OCI-LY3 (cell line): ENCODE results near the gene CABLES1.

Experiments
- H2AFZ ChIP-seq: fragments of 200-600, 300-600 bp; shearing (Covaris generic); 2 replicates; pipeline ENCODE4 v1.6.0; 2014; ENCODE audit warnings: antibody characterized with exemption, low read depth, low read length
- H3K27ac ChIP-seq: fragments of 200-600, 300-600 bp; sonication (generic); 2 replicates; pipeline ENCODE4 v1.5.1; 2014; ENCODE audit warnings: mild to moderate bottlenecking, low read length, moderate library complexity, mixed read lengths
- H3K27me3 ChIP-seq: fragments of 200-600, 300-600 bp; sonication (generic); 2 replicates; pipeline ENCODE4 v1.6.1; 2014; ENCODE audit warnings: low read depth, low read length, mixed read lengths
- H3K36me3 ChIP-seq: fragments of 200-600, 300-600 bp; sonication (generic); replicated peaks from 2 replicates; pipeline ENCODE3; 2014; ENCODE audit warnings: low read depth, low read length, mixed read lengths
- H3K4me1 ChIP-seq: fragments of 300-600, 200-600 bp; sonication (generic); 2 replicates; pipeline ENCODE4 v1.6.1; 2014; ENCODE audit warnings: low read length, mixed read lengths
- H3K4me2 ChIP-seq: fragments of 200-600, 300-600 bp; sonication (generic); 2 replicates; pipeline ENCODE4 v1.6.1; 2014; ENCODE audit warnings: low read length, mixed read lengths
- H3K4me3 ChIP-seq: fragments of 300-600, 200-600 bp; sonication (generic); 2 replicates; pipeline ENCODE4 v1.5.1; 2014; ENCODE audit warnings: antibody characterized with exemption, mild to moderate bottlenecking, low read length, moderate library complexity
- H3K79me2 ChIP-seq: fragments of 300-600, 200-600 bp; shearing (Covaris generic); 2 replicates; pipeline ENCODE4 v1.6.1; 2014; ENCODE audit warnings: mild to moderate bottlenecking, low read length, mixed read lengths
- H3K9ac ChIP-seq: fragments of 300-600, 200-600 bp; shearing (Covaris generic); 2 replicates; pipeline ENCODE4 v1.6.0; 2014; ENCODE audit warnings: mild to moderate bottlenecking, low read length, moderate library complexity
- H3K9me3 ChIP-seq: fragments of 200-600, 300-600 bp; shearing (Covaris generic); 2 replicates; pipeline ENCODE4 v1.6.1; 2014; ENCODE audit warnings: low read length, mixed read lengths; ENCODE audit not compliant: insufficient read depth
- H4K20me1 ChIP-seq: fragments of 200-600, 300-600 bp; sonication (generic); 2 replicates; pipeline ENCODE4 v1.6.1; 2016; ENCODE audit warnings: low read length, mixed read lengths; ENCODE audit not compliant: insufficient read depth
- CTCF ChIP-seq: fragments of 200-600, 300-600 bp; sonication (generic); IDR thresholded peaks from 2 replicates; pipeline ENCODE4 v1.5.1; 2014; ENCODE audit warnings: antibody characterized with exemption, low read length, low read depth
- EZH2phosphoT487 ChIP-seq: fragments of 200-600 bp; shearing (Covaris generic); IDR thresholded peaks from 2 replicates; pipeline ENCODE4 v1.6.1; 2018; ENCODE audit warnings: antibody characterized with exemption, mixed run types, low read depth

Gene CABLES1

GRCh38 chr18:23223641-23224040, 88.4 kb downstream of the CABLES1 start:
- no peaks in the 10 kb centered on the region for H4K20me1 ChIP-seq
- H3K4me2 ChIP-seq = 0 out of 2 replicates have a peak overlapping the region, but pooled peaks have one; percentile 83
- no peak overlapping the region for H3K9ac ChIP-seq
- H3K36me3 ChIP-seq = peaks cover 19% of the 10 kb centered on the region
- no peak overlapping the region for H3K4me3 ChIP-seq
- no peak for TF ChIP-seq CTCF
- TF ChIP-seq EZH2phosphoT487 = no peak
- no peaks in the 10 kb centered on the region for H3K79me2 ChIP-seq
- no peaks in the 10 kb centered on the region for H3K27me3 ChIP-seq
- H2AFZ ChIP-seq = no peak overlapping the region
- H3K4me1 ChIP-seq = peaks cover 48% of the 10 kb centered on the region
- H3K9me3 ChIP-seq = no peaks in the 10 kb centered on the region
- peak overlapping the region; percentile 34 for H3K27ac ChIP-seq

- Histone ChIP-seq H3K79me2 (no peaks in the 10 kb centered on the region), H2AFZ (no peak overlapping the region), H3K9me3 (no peaks in the 10 kb centered on the region), H4K20me1 (no peaks in the 10 kb centered on the region), H3K4me2 (peak overlapping the region; percentile 83; the same call in 1 of the 2 replicates), H3K27ac (no peak overlapping the region; the same call in 1 of the 2 replicates), H3K9ac (no peak overlapping the region), H3K36me3 (peaks cover 22% of the 10 kb centered on the region), H3K4me3 (no peak overlapping the region), H3K27me3 (no peaks in the 10 kb centered on the region), H3K4me1 (peaks cover 67% of the 10 kb centered on the region)
- no peak for TF ChIP-seq CTCF
- no peak for TF ChIP-seq EZH2phosphoT487
Observed at GRCh38 chr18:23225503-23225902, 90.2 kb downstream of the CABLES1 start.

- Histone ChIP-seq H3K36me3 (peaks cover 24% of the 10 kb centered on the region), H3K9ac (no peak overlapping the region), H3K4me2 (peak overlapping the region; percentile 5; the same call in 1 of the 2 replicates), H3K9me3 (no peaks in the 10 kb centered on the region), H2AFZ (no peak overlapping the region), H4K20me1 (no peaks in the 10 kb centered on the region), H3K4me1 (peaks cover 73% of the 10 kb centered on the region), H3K27ac (peak overlapping the region; percentile 15; the same call in 1 of the 2 replicates), H3K79me2 (no peaks in the 10 kb centered on the region), H3K27me3 (no peaks in the 10 kb centered on the region), H3K4me3 (no peak overlapping the region)
- no peak for TF ChIP-seq EZH2phosphoT487
- TF ChIP-seq CTCF = no peak
Observed at GRCh38 chr18:23226391-23226790, 91.1 kb downstream of the CABLES1 start.

GRCh38 chr18:23226930-23227725, 91.8 kb downstream of the CABLES1 start:
- Histone ChIP-seq H3K79me2 (no peaks in the 10 kb centered on the region), H3K9ac (0 out of 2 replicates have a peak overlapping the region, but pooled peaks have one; percentile 46), H3K4me3 (no peak overlapping the region), H3K27me3 (no peaks in the 10 kb centered on the region), H3K27ac (peak overlapping the region; percentile 85), H2AFZ (no peak overlapping the region), H3K36me3 (peaks cover 27% of the 10 kb centered on the region), H3K9me3 (no peaks in the 10 kb centered on the region), H3K4me1 (peaks cover 81% of the 10 kb centered on the region), H3K4me2 (peak overlapping the region; percentile 58), H4K20me1 (no peaks in the 10 kb centered on the region)
- no peak for TF ChIP-seq EZH2phosphoT487
- TF ChIP-seq CTCF = no peak
